Hair follicular keratinocyte (primary cell): ENCODE results near the gene CLEC2D. TPM values are rescaled to one million over a fixed set of nuclear protein-coding genes. Genes with fewer than 3 reads are reported as not detected.

ENCODE experiments used
- total RNA-seq: library from RNA; depleted of rRNA; stranded (reverse); fragments of >200 nt; gene quantifications from 2 replicates; pipeline ENCODE4 v1.2.3, GENCODE V29; 2015

Gene CLEC2D
- 0.19 and 2.4 TPM in 2 replicates for total RNA-seq

GRCh38 chr12:9669534-9669933 is at the start of gene CLEC2D:
CLEC2D (plus strand) TSS chr12:9669713; CDS start chr12:9669735, 22 bp downstream.

GRCh38 chr12:9732921-9733461 is 63.5 kb downstream of the CLEC2D start, which contains the start of gene CLECL1:
CLECL1 (minus strand) TSS chr12:9733097.

Other genes starting within 250 kb of the CLEC2D start
- gene KLRB1, start 61.8 kb upstream of the CLEC2D start, total RNA-seq, result not detected in 2 replicates
- gene CLECL1, start 63.4 kb downstream of the CLEC2D start, total RNA-seq, result not detected in 2 replicates
- not detected in 2 replicates for gene CD69, start 91.2 kb downstream of the CLEC2D start, total RNA-seq
- 2.0 TPM in 1 of 2 replicates, not detected in the other for gene KLRF1, start 157.8 kb downstream of the CLEC2D start, total RNA-seq
- 0.08 and 1.6 TPM in 2 replicates for gene CLEC2B, start 199.6 kb downstream of the CLEC2D start, total RNA-seq
- gene KLRF2, start 211.8 kb downstream of the CLEC2D start, total RNA-seq, result not detected in 2 replicates